GM21526 (cell line): ENCODE measurements around the gene HIVEP3.

Experiments
- ATAC-seq: cut with Tn5 transposase; IDR thresholded peaks from one replicate; pipeline ENCODE4 v1.9.1; 2021; ENCODE audit warnings: moderate library complexity; ENCODE audit not compliant: unreplicated experiment, low FRiP score

Gene HIVEP3

DNA sequence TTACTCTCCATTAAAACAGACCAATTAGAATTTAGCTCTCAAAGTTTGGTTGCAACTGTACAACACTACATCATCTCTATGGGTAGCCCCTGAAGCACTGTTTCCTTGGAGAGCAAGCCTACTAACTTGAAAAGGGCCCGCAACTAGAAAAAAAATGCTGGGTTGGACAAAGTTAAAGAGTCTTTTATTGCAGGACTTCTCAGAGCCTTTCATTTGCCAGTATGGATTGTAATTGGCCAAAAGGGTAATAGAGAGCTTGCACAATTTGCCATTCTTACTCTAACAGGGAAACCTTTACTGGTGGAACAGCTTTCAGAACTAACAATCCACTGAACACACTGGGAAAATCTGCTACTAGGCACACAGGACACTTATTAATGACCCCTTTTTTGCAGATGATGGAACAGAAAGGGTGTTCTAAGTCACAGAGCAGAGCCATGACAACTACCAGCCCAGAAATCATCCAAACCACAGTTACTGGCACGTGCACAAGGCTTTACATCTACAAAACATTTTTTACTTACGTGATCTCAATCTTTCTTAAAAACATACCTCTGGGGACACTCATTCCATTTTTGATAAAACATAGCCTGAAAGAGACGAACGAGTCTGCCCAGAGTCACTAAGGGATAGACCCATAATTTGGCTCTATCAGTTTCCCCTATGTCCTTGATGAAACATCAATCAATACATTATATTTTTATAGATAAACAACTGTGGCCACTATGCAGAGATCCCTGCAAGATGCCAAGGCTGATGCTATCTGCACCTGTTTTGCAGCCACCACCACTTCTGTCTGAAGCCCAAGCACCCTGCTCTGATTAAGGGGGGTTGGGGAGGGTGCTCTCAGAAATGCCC, 257.9 kb downstream of the HIVEP3 start:
- no peak for ATAC-seq

DNA sequence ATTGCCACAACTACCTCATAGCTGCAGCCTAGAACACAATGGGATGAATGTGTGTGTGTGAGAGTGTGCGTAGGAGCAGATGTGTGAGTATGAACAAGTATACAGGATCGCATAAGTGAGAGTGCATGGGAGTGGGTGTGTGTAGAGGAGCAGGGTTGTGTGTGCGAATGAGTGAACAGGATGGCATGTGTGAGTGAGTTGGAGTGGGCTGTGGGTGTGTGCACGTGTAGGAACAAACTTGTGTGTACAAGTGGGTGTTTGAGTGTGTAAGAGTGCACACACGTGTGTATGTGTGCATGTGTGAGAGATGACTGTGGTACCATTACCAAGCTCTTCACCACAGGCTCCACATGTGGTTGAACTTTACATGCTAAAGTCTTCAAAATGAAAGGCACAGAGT, 258.8 kb downstream of the HIVEP3 start:
- ATAC-seq = no peak

DNA sequence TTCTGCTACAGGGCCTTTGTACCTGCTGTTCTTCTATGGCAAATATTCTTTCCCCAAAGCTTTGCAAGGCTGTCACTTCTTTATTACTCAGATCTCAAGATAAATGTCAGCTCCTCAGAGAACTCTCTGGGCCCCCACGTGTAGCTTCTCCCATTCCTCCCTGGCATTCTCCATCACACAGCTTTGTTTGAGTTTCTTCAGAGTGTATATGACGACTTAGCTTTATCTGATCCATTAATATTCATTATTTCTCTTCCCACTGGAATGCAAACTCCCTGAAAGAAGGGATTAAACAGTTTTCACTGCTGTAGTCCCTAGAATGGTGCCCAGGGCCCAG, 259.6 kb downstream of the HIVEP3 start:
- no peak for ATAC-seq

DNA sequence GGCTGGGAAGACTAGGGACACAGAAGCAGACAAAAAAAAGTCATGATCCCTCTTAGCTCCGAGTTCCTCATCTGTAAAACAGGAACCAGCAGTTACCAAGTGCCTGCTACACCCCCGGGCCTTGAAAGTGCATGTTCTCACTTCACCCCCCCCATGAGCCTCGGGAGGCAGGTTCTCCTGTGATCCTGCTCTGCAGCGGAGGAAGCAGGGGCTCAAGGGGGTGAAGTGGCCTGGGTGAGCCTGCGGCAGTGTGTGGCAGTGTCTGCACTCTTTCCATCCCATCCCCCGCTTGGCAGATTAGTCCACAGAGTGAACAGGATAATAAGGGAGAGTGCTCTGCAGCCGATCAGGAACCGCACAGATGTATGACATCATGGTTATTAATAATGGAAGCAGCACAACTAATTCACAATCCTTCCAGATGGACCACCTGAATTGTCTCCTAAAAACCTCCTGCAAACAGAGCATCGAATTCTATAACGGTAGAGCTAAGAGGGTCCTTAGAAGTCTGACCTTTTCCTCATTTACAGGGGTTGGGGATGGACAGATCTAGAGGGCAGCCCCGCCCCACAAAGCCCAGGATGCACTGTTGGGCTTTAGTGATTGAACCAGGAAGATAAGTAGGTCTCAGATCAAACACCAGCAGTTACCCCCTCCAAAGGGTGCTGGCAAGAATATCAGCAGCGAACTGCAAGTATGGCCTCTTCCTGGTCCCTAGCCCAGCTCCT, 260.1 kb downstream of the HIVEP3 start:
- ATAC-seq = no peak

DNA sequence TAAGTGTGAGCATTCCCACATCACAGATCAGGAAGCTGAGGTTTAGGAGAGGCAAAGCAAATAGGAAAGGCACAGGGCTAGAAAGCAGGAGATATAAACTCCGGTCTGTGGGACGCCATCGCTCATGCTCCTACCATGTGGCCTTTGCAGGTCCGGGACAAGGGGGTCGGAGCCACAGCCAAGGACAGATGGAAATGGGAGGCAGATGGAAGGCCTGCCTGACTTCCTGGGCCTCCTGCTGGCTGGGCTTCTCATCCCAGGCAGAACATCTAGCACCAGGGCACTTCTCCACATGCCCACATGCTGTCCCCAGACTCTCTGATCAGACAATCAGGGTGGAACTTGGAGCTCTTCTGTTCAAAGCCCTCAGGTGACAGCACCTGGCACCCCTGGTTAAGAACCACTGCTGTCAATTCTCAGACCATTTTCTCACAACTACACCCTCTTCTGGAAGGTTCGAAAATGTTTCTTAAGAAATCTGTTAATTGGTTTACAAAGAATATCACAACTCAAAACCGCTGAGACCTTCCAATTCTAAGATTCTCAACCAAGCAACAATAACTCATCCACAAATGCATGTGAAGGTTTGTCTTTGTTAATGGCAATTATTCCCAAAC, 260.9 kb downstream of the HIVEP3 start:
- no peak for ATAC-seq

DNA sequence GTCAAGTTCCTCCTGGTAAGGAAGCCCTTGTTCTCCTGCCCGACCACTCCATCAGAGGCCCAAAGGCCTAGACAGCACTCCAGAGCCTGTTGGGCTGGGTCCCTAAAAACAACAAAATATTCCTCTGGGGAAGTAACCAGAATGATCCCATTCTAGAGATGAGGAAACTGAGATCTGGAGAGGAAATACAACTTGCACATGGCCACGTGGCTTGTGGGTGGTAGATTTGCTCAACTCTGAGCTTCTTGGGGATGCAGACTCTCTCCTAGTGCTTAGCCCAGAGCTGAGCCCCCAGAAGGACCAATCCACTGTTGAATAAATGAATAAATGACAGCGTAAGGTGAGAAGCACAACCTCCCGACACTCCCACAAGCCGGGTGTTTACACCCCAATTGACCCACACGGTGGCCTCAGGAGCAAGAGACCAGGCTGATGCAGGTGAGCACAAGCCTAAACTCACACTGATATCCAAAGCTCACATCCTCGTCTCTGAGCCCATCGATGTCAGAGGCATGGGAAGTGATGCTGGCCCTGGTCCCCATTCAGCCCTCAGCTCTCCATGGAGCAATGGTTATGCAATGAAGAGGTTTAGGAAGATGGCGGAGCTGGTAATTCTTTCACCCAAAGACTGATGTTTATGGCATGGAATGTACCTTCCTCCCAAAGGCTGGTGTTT, 261.8 kb downstream of the HIVEP3 start:
- no peak for ATAC-seq

DNA sequence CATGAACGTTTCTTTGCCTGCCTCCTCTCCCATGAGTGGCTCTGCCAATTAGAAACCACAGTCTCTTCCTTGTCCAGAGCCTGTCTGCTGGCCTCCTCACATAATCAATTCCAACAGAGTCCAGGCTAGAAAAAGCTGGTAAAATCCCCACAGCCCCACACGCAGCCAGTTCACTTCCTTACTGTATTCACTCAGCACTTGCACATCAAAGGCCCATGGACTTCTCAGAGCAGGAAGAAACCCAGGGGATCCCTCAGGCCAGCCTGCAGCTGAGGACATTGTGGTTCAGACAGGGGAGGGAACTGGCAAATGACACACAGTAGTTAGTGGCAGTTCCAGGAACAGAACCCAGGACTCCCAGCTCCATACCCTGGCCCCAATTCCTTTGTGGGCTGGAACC, 262.7 kb downstream of the HIVEP3 start:
- no peak for ATAC-seq

DNA sequence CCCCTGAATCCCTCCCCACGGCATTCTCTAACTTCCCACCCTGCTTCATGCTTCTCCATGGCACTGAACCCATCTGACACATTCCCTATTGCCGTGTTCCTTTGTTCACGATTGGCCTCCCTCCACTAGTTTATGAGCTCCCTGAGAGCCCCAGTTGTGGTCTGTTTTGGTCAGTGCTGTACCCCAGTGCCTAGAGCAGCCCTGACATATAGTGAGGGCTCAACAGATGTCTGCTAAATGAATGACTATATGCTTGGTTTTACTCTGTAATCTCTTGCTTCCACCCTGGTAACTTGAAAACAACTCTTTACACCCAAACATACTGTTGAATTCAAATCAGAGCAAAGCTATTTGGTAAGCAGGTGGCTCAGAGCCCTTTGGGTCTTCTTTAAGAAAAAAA, 263.1 kb downstream of the HIVEP3 start:
- ATAC-seq = no peak

DNA sequence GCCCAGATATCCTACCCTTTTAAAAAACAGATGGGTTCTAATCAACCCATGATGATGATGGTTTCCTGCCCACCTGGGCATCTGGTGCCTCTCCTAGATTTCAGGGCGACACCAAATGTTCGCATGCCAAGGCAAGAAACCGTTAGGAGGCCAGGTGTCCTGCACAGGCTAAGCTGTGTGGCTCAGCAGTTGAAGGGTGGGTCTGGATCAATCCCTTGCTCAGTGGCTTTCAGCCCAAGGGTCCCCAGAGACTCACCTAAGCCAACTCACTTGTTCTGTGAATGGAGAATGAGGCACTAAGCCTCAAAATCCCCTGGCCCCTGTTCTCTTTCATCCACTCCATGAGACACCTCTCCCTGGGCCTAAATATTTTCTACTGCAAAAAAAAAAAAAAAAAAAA, 265.1 kb downstream of the HIVEP3 start:
- ATAC-seq = no peak

DNA sequence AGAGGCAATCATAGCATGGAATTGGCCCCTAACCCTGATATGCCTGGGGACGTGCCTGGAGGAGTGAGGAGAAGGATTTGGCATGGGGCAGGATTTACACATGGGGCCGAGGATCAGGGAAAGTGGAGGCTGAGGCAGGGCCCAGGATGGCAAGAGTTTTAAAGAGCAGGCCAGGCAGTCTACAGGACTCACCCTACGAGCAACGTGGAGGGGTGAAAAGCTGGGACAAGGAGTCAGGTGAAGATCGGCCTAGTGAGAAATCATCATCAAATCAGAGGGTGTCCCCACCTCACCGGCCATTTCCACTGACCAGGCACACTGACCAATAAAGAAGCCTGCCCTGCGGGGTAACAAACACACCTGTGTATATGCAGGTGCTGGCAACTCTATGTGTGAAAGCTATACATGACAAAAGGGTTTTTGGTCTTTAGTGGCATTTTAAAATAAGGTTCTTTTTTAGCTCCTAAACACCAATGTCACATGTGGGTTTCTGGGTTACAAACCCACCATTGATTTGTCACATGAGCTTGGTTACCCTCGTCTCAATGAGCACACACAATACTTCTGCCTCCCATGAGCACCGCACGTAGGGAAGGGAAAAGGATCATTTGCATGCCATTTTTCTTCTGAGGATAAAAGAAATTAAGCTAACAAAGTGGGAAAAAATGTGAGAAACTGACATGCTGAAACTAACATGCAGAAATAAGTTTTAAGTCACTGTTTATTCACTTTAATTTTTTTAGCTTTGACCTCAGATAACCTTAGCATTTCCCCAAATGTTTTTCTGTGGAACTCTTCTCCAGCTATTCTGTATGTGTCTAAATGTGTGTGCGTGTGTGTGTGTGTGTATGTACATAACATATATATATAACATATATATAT, 266.1 kb downstream of the HIVEP3 start:
- ATAC-seq = no peak

DNA sequence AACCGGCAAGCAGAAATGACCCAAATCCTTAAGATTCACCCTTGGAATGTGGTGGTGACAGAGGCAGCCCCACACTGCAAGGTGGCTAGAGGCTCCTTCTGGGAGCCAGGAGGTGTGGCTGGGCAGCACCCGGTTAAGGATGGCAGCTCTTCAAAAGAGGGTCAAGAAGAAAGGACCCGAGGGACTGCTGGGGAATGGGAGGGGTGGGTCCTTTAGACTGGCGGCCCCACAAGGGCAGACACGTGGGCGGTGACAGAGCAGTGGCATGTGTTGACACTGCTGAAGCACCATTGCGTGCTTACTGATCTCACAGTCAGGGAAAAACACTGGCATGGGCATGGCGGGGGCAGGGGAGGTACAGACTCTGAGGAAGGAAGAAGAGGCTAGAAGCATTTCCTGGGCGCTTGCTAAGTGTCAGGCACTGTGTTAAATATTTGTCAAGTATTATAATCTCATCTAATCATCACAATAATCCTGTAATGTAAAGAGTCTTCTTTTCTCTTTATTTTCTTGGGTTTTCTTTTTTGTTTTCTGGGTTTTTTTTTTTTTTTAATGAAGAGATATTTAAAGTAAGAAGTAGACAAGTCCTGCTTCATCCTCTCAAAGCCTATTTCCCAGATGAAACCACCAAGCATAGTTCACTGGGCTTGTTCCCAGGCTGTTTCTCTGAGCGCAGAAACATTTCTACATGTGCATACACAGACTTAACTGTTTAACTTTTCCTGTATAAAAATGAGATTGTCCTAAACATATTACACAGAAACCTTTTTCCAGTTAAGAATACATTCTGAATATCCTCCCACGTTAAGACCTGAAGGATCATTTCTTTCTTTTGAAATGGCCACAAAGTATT, 268.5 kb downstream of the HIVEP3 start:
- ATAC-seq = no peak

DNA sequence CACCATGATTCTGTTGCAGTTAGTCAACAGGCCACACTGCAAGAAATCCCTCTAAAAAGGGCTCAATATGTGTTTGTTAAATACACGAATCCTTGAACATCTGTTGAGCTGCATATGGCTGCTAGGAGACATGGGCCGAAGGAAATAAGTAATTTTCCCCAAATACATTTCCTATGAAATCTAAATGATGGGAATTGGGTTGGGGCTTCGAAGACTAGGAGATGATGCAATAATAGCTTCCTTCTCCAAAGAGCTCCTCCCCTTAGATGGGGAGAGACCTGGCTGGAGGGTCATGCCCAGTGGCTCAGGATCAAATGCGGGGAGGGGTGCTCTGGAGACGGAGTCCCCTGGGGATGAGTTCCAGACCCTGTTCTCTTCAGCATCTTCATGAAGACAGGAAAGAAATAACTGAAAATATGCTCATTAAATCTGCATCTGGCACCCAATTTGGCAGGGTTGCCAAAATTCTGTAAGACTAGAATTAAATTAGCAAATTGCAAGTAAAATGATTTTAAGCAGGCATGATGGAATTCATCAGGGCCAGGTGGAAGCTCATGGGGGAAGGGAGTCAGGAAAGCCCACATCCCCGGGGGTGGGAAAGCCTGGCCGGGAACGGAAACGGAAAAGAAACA, 269.2 kb downstream of the HIVEP3 start:
- no peak for ATAC-seq

DNA sequence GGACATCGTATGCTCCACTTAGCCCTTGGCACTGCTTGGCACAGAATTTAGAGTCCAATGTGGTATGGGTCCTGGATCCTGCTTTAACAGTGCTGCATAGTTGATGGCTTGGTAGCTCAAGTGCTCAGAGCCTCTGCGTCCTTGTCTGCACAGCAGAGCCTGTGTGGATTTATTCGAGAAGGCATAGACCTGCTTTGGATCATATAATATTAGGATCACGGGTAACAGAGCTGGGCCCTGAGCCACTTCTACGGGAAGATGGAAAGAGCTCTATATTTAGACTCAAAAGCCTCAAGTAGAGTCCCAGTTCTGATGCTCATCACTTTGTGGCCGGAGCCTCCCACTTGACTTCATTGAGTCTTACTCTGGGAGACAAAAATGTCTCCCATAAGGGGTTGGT, 269.9 kb downstream of the HIVEP3 start:
- no peak for ATAC-seq

DNA sequence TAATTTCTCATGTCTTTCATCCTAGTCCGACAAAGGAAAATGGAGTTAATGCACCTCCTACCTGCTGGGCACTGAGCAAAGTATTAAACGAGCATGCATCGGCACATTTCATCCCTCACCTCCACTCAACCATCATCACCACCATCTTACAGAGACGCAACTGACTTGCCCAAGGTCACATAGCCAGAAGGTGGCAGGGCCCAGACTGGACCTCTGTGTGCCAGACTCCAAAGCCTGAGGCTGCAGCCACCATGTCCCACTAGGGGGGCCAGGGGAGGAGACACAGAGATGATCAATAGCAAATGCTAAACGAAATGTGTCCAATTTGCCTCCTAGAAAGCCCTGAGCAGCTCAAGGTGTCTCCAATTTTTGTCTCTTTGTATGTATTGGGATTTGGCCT, 270.5 kb downstream of the HIVEP3 start:
- ATAC-seq = no peak

DNA sequence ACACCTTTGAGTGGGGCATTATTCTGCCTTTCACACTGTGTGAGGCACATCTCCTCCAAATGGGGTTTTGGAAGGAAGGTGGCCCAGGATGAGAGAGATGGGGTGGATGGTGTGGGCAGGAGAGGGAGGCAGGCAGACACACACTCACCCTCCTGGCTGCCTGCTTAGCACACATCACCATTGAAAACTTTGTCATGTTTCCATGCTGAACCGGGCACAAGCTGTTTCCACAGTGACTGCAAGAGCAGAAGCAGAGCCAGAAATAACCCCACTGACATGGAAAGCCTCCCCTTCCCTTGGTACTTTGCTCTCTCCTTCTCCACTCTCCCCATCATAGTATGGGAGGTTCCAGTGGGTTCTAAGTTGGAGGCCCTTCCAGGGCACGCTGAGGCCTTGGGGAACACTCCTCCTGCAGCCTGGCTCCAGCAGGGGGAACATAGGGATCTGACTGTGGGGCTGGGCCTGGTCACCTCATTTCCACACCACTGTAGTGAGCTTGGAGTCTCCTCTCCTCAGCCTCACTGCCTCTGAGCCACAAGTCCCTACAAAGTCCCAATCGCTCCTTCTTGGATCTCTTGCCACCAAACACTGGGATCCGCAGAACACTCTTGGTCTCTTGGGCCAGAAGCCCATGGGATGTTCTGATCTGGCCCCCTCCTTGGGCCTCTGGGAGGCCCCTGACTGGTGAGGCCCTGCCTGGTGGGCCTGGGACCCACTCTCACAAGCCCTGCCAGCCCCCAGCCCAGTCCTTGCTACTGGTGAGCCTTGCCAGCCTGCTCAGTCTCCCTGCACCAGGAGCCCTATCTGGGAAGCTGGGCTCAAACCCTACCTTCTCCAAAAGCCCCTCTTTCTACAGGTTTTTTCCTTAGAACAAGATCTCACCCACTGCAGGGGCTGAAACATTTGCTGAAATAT, 271.2 kb downstream of the HIVEP3 start:
- ATAC-seq = no peak

DNA sequence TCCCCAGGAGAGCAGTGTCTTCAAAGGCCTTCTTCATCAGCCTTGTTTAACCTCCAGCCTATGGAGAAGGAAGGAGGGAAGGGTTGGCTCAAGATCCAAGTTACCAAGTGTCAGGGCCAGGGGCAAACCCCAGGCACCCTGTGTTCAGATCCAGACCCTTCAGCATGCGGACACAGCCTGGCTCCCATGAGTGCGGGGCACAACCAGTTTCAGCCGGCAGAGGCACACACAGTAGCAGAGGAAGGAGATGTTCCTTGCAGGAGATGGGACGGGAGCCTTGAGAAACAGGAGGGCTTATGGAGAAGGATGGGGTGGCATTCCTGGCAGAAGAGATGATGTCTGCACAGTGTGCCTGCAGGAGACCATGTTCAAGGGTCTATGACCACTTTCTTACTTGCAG, 272.5 kb downstream of the HIVEP3 start:
- no peak for ATAC-seq

DNA sequence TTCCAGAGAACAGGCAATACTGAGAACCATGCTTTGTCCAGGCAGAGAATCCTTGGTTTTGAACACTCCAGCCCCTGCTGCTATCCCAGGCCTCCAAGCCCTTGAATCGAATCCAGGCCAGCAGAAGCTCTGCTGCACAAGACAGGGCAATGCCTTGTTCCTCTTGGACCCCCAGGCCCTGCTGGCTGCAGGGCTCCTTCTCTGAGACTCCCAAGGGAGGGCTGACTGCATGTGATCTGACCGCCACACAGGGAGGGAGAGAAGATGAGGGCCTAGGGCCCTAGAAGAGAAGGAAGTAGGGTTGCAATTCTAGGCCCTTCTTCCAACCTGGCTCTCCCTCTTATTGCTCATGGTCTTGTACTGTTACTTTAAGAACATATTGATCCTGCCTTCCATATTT, 273.7 kb downstream of the HIVEP3 start:
- ATAC-seq = no peak
